HG03520 (cell line): ENCODE data around the gene NLGN1.
"Not testable (repeated sequence)": the region's sequence is repeated elsewhere in the genome, so short reads cannot be mapped to it uniquely, and the experiment has no call there.

ENCODE experiments used
- ATAC-seq: cut with Tn5 transposase; IDR thresholded peaks from one replicate; pipeline ENCODE4 v1.9.1; 2021; ENCODE audit warnings: mild to moderate bottlenecking, moderate library complexity; ENCODE audit not compliant: unreplicated experiment

The NLGN1 gene

DNA sequence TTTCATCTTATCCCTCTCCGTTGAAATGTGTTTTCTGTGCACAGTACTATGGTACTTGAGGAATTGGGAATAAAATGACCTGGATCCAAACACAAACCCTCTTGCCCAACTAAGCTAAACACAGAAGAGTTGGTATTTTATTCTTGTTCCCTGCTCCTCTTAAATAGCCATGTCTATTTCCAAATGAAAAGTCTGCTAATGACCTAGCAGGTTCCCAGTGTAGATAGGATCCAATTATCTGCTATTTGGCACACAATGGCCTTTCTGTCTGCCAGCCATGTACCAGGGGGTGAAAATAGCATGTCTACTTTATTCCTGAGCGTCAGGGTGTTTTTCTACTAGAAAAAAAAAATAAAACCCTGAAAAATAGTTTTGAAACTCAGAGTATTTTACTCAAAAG lies 804.6 kb downstream of the NLGN1 start:
- no peak for ATAC-seq

- no peak for ATAC-seq
These were observed 805.0 kb downstream of the NLGN1 start for GRCh38 chr3:174202561-174202960.

- ATAC-seq = no peak
These were observed 807.2 kb downstream of the NLGN1 start for GRCh38 chr3:174204765-174205164.

DNA sequence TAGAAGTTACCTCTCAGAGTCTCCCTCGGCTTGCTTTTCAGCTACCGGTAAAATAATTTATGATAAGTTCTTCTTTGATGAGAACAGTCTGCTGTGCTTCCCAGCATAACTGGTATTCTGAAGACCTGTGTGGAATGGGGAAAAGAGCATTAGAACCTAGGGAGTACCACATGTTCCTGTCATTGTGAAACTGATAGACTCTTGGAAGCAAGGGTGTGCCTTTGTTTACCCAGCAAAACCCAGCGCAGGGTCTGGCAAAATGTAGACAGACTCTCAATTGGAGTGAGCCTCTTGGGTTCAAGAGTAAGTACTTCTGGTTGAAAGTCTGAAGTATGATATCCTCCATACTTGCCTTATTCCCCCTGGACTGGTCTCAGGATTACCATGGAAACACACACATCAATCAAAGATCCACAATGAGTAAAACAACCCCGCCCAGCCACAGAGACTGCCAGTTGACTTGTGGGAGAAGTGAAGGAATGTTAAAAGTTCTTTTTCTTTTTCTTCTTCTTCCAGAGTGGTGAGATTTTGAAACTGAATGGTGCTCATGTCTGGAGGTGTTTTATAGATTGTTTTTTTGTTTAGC lies 809.2 kb downstream of the NLGN1 start:
- no peak for ATAC-seq

DNA sequence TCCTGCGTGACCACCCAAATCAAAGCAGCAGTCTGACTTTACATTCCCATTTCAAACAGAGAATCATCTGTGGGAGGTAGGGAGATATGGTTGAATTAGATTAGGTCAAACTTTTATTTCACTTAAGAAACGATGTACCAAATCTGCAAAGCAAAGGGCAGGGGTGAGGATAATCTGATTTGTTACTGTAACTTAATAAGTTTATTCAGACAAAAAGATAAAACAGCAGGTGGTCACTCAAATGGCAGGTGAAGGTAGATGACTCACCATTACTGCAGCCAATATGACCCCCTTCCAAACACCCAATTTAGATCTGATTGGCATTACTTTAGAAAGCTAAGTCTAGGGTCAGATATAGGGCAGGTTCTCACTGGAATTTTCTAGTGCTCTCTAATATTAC lies 810.6 kb downstream of the NLGN1 start:
- ATAC-seq = no peak

- not testable (repeated sequence) for ATAC-seq
These were observed 814.4 kb downstream of the NLGN1 start for GRCh38 chr3:174211896-174212295.

DNA sequence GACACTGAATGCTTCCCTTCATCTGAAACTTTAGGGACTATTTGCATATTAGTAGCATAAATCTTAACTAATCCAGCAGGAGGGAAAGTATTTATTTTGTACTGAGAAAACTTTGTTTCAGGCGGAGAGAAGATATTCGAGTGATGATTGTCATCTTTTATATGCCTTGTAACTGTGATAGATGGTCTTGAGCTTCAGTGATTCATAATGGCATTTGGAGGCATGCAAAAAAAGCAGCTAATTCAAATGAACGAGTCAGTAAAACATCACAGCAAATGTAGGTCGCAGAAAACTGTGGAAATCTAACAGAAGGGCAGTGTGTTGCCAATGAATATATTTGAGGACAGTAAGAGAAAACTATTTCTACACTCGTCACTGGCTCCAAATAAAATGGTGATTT lies 817.9 kb downstream of the NLGN1 start:
- ATAC-seq = no peak

- no peak for ATAC-seq
These were observed 818.5 kb downstream of the NLGN1 start for GRCh38 chr3:174216019-174216418.

GRCh38 chr3:174216946-174217718 lies 819.6 kb downstream of the NLGN1 start:
- no peak for ATAC-seq

DNA sequence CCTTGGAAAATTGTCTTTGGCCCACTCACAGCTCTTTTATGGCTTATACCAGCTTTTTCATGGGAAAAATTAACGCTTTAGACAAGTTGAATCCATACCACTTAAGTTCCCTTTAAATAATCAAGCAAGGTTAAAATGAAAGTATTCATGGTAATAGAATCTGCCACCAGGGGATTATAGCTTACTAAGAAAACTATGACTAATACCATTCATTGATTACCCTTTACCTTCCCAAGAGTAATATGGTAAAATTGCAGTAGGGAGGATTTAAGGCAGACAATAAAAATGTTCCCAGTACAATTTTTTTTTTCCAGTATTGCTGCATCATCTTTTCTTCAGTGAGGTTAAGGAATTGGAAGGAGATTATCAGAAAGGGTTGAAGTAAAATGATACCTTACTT lies 820.5 kb downstream of the NLGN1 start:
- ATAC-seq = no peak

DNA sequence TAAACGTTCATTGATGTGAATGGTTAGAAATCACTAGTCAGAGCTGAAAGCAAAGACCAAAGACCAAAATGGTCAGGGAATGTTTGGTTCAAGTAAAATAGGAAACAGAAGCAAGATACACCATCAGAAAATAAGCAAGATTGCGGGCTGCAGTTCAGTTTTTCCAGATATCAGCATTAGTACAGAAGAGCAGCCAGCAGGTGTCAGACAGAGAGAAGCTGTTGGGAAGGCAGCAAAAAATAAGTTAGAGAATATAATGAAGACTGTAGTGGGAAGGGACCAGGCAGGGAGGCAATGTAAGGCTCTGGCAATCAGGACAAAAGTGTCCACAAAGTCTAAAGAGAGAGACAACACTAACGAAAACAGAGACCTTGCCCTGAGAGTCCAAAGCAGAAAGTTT lies 822.2 kb downstream of the NLGN1 start:
- ATAC-seq = no peak

- no peak for ATAC-seq
These were observed 823.4 kb downstream of the NLGN1 start for GRCh38 chr3:174220775-174221554.

DNA sequence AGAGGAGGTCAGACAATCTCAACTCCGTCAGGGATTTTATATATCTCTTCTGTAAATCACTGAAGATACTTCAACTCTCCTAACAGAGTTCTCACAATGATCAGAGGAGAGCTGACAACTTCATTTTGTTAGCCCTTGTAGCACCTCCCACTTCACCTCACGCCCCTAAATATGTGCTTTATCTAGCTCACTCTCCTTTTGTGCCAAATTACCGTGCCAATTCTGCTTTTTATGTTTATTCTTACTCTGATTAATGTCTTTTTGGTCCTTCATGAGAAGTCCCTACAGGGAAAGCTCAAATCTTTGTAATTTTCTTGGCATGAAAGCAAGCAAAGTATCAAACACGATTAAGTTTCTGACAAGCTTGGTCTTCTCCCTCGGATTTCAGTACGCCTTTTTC lies 825.5 kb downstream of the NLGN1 start:
- no peak for ATAC-seq

DNA sequence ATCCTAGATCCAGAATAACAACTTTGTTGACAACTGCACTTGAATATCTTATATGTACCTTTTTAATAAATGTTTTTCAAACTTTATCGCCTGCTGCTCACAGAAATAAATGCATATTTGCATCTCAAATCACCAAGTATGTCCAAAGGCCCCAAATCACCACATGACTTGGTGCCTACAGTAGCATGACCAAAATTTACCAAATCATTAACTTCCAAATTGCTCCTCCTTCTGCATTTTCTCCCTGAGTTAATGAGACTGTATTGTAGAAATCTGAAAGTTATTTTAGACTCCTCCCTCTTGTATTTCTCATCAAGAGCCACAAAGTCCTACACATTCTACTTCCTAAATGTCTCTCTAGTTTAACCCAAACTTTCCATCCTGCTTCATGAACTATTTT lies 826.1 kb downstream of the NLGN1 start:
- no peak for ATAC-seq

GRCh38 chr3:174229916-174230315 lies 832.4 kb downstream of the NLGN1 start:
- no peak for ATAC-seq

DNA sequence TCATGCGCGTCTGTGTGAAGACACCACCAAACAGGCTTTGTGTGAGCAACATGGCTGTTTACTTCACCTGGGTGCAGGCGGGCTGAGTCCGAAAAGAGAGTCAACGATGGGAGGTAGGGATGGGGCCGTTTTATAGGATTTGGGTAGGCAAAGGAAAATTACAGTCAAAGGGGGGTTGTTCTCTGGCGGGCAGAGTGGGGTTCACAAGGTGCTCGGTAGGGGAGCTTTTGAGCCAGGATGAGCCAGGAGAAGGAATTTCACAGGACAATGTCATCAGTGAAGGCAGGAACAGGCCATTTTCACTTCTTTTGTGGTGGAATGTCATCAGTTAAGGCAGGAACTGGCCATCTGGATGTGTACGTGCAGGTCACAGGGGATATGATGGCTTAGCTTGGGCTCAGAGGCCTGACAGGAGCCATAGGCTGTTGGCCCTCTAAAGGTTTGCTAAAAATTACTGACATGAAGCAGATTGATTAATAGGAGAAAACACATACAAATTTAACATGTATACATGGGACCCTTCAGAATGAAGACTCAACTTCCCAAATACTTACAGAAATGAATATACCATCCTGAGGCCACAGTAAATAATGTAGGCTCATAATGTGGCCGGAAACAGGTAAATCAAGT lies 834.6 kb downstream of the NLGN1 start:
- not testable (repeated sequence) for ATAC-seq

- no peak for ATAC-seq
These were observed 835.3 kb downstream of the NLGN1 start for GRCh38 chr3:174232658-174233429.

DNA sequence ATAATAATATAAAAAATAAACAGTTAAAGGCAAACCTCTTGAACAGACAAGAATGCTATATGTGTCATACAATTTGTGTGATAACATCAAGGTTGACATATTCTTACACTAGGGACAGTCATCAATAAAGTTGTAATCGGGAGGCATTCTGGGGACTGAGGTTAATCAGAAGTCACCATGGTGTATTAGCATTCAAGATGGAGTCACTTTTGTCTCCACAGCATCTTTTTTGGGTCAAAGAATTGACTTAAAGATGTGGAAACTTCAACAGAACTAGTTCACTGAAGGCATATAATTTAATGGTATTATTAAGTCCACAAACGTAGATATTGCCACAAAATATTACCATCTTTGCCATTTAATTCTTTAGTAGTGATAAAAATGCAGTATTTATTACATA lies 836.0 kb downstream of the NLGN1 start:
- ATAC-seq = no peak

- ATAC-seq = no peak
These were observed 844.9 kb downstream of the NLGN1 start for GRCh38 chr3:174242311-174243041.

GRCh38 chr3:174243171-174243570 lies 845.6 kb downstream of the NLGN1 start:
- ATAC-seq = no peak
